Right ventricle myocardium superior (tissue), 1 donor: ENCODE measurements around the gene SPATA13. TPM values are rescaled to one million over a fixed set of nuclear protein-coding genes. Genes with fewer than 3 reads are reported as not detected.
"Not testable (repeated sequence)": the region's sequence is repeated elsewhere in the genome, so short reads cannot be mapped to it uniquely, and the experiment has no call there.

ENCODE experiments used
- ATAC-seq: fragments of 200-7000 bp; cut with Tn5 transposase; one replicate; pipeline ENCODE4 v1.9.1; 2020; ENCODE audit warnings: mild to moderate bottlenecking; ENCODE audit not compliant: poor library complexity
- DNase-seq: peaks from one replicate; pipeline ENCODE4 v3.0.0-alpha.2; 2020
- intact Hi-C: fragments of 100-400 bp; cut with DNase I; formaldehyde crosslinking; loops from one replicate; pipeline ENCODE4 v1.11.2; 2022
- long read RNA-seq: library from polyadenylated mRNA; unstranded; transcript quantifications from one replicate; pipeline ENCODE4 v2.0.0, GENCODE V29; 2021
- total RNA-seq: library from RNA; stranded (reverse); fragmentation: NEBNext Ultra II Directional; extraction: Animal tissue kit (Norgen Biotek cat#: 25700); gene quantifications from one replicate; pipeline ENCODE4 v1.2.1, GENCODE V29; 2021
- donor health status: DM: no; HTN: yes; CAD: no; lungs with severe emphysema.

Gene SPATA13
- total RNA-seq, result 8.3 TPM
- long read RNA-seq, transcript SPATA13-204 (10 exons, 3,026 nt), result major isoform, 5 of 6 reads
- long read RNA-seq, partial matches to known transcripts, result 0 of 6 reads
- long read RNA-seq, other reads (novel, unspliced or antisense), result 1 of 6 reads

DNA sequence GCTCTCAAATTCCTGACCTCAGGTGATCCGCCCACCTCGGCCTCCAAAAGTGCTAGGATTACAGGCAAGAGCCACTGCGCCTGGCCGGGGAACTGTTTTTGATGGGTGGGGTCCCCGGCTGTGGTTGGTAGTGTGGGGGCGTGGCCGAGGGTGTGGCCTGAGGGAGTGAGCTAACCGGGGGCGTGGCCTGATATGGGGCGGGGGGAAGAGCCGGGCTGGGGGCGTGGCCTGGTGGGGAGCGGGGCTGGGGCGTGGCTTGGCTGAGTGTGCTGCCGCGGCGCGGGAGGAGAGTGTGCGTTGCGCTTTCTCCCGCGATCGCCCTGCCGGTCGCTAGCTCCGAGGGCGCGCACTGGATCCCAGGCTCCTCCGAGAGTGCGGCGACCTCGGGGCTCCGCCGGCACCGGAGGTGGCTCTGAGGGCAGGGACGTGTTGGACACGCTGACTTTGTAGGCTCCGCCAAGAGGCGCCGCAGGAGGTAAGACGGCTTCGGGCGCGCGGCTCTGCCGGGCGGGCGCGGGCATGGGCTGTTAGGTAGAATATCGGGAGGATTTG lies at the start of gene SPATA13:
TSS of gene SPATA13 (plus strand) at position 263 of the 552 bp plus-strand sequence. CDS start 62,210 bp downstream, outside the sequence.
- peak; percentile 95 for DNase-seq
- ATAC-seq, result peak; percentile 99
- intact Hi-C loops, result no loop called here

DNA sequence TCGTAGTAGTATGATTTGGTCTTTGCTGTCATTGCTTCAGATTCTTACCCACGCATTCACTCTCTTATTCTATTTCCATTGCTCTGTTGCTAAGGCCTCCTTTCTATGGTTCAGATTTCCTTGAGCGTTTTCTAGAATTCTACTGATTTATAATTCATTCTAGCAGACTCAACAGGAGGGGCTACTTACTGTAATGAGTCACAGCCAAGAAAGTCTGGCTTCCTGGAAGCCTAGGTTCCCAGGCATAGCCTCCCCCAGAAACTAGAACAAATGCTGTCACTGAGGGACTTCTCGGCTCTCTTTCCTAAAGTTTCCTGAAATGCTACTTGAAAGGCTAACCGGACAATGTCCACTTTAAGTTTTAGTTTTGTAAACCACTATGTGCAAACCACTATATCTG lies 47.7 kb upstream of the SPATA13 start:
- intact Hi-C loops, result no loop called here
- DNase-seq (no peak), ATAC-seq (no peak)

DNA sequence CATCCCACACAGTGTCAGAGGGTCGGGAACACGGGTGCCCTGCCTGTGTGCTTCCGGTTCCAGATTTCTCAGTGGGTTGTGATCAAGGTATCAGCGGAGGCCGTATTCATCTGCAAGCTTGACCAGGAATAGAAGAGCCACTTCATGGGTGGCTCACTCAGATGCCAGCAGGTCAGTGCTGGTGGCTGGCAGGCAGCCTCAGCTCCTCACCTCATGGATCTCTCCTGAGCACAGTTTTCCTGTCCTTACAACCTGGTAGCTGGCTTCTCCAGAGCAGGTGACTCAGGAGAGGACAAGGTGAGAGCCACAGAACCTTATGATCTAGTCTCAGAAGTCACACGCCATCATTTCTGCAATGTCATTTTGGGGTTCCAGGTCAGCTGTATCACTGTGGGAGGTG lies 44.8 kb upstream of the SPATA13 start:
- no peak for ATAC-seq
- intact Hi-C loops, result no loop called here
- DNase-seq, result no peak

- no peak for ATAC-seq
- intact Hi-C loops, result no loop called here
- no peak for DNase-seq
Observed at GRCh38 chr13:24116131-24116530, 44.4 kb upstream of the SPATA13 start.

- DNase-seq (no peak), ATAC-seq (no peak)
- intact Hi-C loops, result no loop called here
Observed at GRCh38 chr13:24118576-24118975, 41.9 kb upstream of the SPATA13 start.

GRCh38 chr13:24119626-24120508 lies 40.7 kb upstream of the SPATA13 start:
- intact Hi-C loops, result no loop called here
- no peak for ATAC-seq
- no peak for DNase-seq

- intact Hi-C loops, ATAC-seq, DNase-seq: not testable (repeated sequence)
Observed at GRCh38 chr13:24122045-24122444, 38.5 kb upstream of the SPATA13 start.

DNA sequence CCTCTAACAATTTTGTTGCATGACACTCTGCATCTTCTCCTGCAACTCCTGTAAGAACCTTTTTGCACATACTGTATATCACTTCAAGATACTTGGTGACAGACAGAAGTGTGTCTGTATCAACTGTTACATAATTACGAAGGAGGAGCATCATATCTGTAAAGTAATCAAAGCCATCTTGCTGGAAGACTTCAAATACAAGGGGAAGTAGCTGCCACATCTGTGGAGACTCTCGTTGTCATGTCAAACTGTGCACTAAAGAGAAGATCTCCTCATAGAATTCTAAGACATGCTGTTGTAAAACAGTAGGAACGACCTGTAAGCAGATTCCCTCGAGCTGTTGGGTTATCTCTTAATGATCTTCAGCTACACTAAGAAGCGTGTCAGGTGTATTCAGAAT lies 38.0 kb upstream of the SPATA13 start:
- DNase-seq, result no peak
- intact Hi-C loops, result no loop called here
- ATAC-seq, result no peak

DNA sequence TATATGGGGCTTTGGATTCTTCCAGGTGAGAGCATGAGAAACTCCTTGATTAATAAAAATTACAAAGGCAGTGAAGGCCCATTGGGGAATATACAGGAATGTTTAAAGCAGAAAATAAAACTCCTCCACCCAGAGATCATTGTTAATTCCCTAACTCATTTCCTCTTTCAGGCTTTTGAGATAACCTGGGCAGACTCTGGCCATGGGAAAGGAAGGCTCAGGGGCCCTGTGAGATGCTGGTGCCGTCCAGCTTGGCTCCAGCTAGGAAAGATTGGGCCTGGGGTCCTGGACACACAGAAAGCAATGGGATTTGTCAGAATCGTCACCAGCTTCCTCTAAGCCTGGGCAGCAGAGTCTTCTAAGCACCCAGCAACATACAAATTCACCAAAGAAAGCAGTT lies 36.8 kb upstream of the SPATA13 start:
- no peak for DNase-seq
- intact Hi-C loops, result no loop called here
- no peak for ATAC-seq

- intact Hi-C loops, result no loop called here
- DNase-seq (no peak), ATAC-seq (no peak)
Observed at GRCh38 chr13:24124789-24125476, 35.6 kb upstream of the SPATA13 start.

DNA sequence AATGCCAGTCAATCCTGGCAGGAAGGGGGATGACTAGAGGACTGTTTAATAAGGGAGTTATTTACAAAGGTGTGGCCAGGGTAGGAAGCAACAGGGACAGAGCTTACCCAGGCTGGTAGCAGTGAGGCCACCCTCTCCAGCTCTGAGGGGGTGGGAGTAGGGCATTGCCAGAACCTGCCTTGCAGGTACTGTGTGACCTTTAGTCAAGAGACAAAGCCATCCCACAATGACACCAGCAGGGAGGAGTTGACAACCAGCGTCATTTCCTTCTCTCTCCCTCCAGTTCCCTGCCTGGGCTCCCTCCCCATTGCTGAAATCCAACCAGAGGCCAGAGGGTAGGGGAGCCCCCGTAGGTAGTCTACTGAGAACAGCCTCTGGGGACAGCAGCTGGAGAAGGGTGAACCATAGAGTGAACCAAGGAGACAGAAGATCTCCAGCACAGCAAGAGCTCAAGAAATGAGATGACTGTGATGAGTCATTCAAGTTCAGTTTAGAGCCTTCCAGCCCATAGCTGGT lies 33.3 kb upstream of the SPATA13 start:
- no peak for ATAC-seq
- DNase-seq, result no peak
- intact Hi-C loops, result no loop called here

DNA sequence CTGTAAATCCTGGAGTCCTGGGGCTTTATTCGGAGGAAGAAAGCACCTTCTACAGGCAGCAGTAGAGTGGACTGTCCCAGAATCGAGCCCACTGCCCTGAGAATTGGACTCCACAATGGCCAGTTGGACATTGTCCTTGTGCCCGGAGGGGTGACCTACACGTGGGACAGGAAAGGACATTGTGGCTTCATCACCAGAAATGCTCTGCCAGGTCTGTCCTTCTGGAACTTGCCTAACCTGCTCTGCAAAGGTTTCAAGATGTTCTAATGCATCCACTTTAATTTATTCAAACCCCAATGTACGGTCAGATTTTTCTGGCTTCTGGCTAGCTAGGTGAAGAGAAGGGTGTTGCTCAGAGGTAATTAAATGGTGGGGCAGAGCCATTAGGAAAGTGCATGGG lies 32.4 kb upstream of the SPATA13 start:
- ATAC-seq (no peak), DNase-seq (no peak)
- intact Hi-C loops, result no loop called here

- ATAC-seq (no peak), DNase-seq (no peak)
- intact Hi-C loops, result no loop called here
Observed at GRCh38 chr13:24128962-24129361, 31.6 kb upstream of the SPATA13 start.

DNA sequence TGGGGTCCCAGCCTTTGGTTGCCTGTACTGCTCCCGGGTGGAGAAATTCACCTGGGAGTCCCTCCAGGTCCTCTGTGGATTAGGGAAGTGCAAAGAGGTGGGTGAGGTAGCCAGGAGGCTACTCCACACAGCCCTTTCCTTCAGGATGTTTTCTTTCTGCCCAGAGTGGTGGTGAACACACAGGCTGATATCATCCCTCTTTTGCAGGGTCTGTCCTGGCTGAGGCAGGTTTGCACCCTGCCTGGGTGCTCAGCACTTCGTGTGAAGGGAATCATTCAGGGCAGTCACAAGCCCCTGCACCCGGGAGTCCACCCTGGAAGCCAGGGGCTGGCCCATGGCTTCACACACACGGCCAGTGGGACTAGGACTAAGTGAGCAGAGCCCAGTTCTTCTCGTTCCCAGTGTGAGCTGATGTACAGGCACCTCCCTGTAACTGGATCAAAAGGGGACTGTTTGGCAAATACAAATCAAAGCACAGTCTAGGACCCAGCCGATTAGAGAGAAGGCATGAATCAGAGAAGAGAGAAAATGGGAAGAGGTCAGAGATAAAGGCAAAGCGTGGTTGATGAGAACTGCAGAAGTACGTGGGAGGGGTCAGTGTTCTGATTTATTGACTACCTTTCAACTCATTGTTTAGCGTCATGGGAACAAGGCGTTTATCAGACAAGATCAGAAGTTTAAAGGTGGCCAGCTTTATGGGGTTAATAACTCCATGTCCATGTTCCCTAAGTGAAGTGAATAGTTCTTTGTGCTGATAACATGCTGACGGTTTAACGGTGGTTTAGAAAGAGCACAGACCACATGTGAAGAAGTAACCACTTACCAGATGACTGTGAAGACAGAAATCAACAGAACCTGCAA lies 30.4 kb upstream of the SPATA13 start:
- DNase-seq (no peak), ATAC-seq (no peak)
- intact Hi-C loops, result no loop called here

GRCh38 chr13:24131749-24132148 lies 28.8 kb upstream of the SPATA13 start:
- ATAC-seq, result no peak
- intact Hi-C loops, result no loop called here
- no peak for DNase-seq

GRCh38 chr13:24133021-24133795 lies 27.3 kb upstream of the SPATA13 start:
- intact Hi-C loops, result no loop called here
- ATAC-seq (no peak), DNase-seq (no peak)

DNA sequence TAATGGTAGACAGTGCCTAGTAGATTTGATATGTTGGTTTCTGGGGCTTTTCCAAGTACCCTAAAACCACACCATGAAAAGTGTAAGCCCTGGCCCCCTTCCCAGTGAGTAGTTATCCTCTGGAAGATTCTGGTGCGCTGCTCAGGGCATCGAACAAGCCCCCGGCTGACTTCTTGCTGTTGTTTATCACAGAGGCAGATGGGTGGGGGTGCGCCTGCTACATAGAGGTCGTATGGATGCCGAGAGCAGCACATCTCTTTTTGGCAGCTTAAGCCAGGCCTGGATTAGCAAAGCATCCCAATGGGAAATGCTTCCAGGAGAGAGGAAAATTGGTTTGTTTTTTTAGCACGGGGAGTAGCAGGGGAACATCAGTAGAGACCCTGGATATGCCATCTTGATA lies 26.3 kb upstream of the SPATA13 start:
- intact Hi-C loops, result no loop called here
- no peak for DNase-seq

GRCh38 chr13:24134757-24135156 lies 25.8 kb upstream of the SPATA13 start:
- DNase-seq (no peak), ATAC-seq (no peak)
- intact Hi-C loops, result no loop called here

More for the DNA sequence above, 26.3 kb upstream of the SPATA13 start:
- ATAC-seq, result no peak
